GM12873 (cell line): ENCODE measurements around the gene MIER2.
A peak's percentile ranks its signal among the peaks of the same experiment; 100 is the strongest.

ENCODE experiments used
- CTCF ChIP-seq: IDR thresholded peaks from 2 replicates; pipeline ENCODE4 v1.5.1; 2012; ENCODE audit warnings: low read depth, mild to moderate bottlenecking, moderate library complexity, low read length, control low read depth; ENCODE audit not compliant: insufficient read depth; ENCODE audit errors: missing control alignments

The MIER2 gene

GRCh38 chr19:326871-327270 lies 17.7 kb downstream of the MIER2 start:
- no peak for TF ChIP-seq CTCF

- no peak for TF ChIP-seq CTCF
Observed at GRCh38 chr19:325937-326565, 18.5 kb downstream of the MIER2 start.

- TF ChIP-seq CTCF = no peak
Observed at GRCh38 chr19:325173-325936, 19.2 kb downstream of the MIER2 start.

GRCh38 chr19:324716-325115 lies 19.9 kb downstream of the MIER2 start:
- TF ChIP-seq CTCF = no peak

GRCh38 chr19:322616-323015 lies 22.0 kb downstream of the MIER2 start:
- no peak for TF ChIP-seq CTCF

GRCh38 chr19:318509-318774 lies 26.2 kb downstream of the MIER2 start:
- TF ChIP-seq CTCF = no peak

GRCh38 chr19:317710-318508 lies 26.7 kb downstream of the MIER2 start:
- peak; percentile 10 for TF ChIP-seq CTCF
